GM13977 (cell line): ENCODE data around the gene CDT1.

Experiments used
- DNase-seq: peaks from one replicate; pipeline ENCODE4 v3.0.0; 2012; ENCODE audit warnings: low spot score
- in situ Hi-C: fragments of 300-500 bp; cut with MboI; formaldehyde crosslinking; loops from one replicate; pipeline ENCODE4 v1.12.0; 2022; ENCODE audit warnings: low sequenced_read_pairs, low pct_unique_long_range_greater_than_20kb, mixed read lengths, inconsistent platforms; ENCODE audit not compliant: unreplicated experiment
- TF ChIP-seq, protein P1 (sequence below): IDR thresholded peaks from 2 replicates; pipeline ENCODE4 v1.5.1; 2012; ENCODE audit warnings: mild to moderate bottlenecking, control low read depth; ENCODE audit not compliant: insufficient read depth; ENCODE audit errors: extremely low read depth, missing control alignments

Gene CDT1

GRCh38 chr16:88798772-88799455, 4.7 kb upstream of the CDT1 start:
- in situ Hi-C loops, result no loop called here
- TF ChIP-seq, protein P1, sequence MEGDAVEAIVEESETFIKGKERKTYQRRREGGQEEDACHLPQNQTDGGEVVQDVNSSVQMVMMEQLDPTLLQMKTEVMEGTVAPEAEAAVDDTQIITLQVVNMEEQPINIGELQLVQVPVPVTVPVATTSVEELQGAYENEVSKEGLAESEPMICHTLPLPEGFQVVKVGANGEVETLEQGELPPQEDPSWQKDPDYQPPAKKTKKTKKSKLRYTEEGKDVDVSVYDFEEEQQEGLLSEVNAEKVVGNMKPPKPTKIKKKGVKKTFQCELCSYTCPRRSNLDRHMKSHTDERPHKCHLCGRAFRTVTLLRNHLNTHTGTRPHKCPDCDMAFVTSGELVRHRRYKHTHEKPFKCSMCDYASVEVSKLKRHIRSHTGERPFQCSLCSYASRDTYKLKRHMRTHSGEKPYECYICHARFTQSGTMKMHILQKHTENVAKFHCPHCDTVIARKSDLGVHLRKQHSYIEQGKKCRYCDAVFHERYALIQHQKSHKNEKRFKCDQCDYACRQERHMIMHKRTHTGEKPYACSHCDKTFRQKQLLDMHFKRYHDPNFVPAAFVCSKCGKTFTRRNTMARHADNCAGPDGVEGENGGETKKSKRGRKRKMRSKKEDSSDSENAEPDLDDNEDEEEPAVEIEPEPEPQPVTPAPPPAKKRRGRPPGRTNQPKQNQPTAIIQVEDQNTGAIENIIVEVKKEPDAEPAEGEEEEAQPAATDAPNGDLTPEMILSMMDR, result no peak
- no peak for DNase-seq

- no peak for DNase-seq
- TF ChIP-seq, protein P1, result no peak
- in situ Hi-C loops, result loop anchor here (10.0 kb wide), 1 partner anchor 415 kb away; the partner anchor contains the start of gene ZNF778
These were observed 3.9 kb upstream of the CDT1 start for GRCh38 chr16:88799569-88800276.

DNA sequence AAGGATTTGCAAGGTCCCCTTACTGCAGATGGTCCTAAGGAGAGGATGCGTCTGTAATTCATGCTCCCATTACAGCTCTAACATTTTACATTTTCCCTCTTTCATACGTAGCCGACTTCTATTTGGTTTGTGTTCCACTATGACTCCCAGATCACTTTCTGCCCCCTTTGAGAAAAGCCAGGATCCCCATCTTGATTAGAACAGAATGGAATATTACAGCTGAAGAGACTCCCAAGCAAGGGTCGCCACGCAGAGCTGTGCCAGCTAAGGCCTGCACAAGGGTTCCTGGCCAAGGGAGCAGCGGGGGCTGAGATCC, 3.4 kb upstream of the CDT1 start:
- no peak for DNase-seq
- in situ Hi-C loops, result loop anchor here (10.0 kb wide), 1 partner anchor 415 kb away; the partner anchor contains the start of gene ZNF778

GRCh38 chr16:88804173-88804551, 573 bp downstream of the CDT1 start:
- no peak for DNase-seq
- TF ChIP-seq, protein P1, result no peak
- in situ Hi-C loops, result loop anchor here (10.0 kb wide), 1 partner anchor 411 kb away; the partner anchor contains the start of gene ZNF778

More for the DNA sequence above, 3.4 kb upstream of the CDT1 start:
- TF ChIP-seq, protein P1, result no peak

DNA sequence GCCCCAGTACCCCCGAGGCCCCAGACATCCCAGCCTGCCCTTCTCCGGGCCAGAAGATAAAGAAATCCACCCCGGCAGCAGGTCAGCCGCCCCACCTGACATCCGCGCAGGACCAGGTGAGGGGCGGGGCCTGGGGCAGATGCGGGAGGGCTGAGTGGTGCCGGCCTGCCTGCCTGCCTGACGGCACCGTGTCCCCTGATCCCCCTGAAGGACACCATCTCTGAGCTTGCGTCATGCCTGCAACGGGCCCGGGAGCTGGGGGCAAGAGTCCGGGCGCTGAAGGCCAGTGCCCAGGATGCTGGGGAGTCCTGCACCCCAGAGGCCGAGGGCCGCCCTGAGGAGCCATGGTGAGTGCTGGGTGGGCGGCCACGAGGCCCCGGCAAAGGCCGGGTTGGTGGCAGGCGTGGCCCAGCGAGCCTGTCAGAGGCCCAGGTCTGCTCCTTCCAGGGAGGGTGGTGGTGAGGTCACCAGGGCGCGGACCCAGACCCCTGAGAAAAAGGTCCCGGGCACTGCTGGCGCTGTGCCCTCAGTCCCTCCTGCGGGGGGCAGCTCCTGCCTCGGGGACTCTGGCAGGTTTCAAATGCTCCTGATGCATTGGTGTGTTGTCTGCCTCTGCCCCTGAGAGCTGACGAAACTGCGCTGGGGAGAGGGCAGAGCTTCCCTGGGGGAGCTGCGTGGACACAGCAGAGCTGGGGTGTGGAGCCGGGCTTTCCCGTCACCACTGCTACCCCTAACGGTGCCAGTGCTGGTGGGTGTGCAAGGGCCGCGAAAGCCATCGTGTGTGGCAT, 1.2 kb downstream of the CDT1 start:
- TF ChIP-seq, protein P1, result no peak
- in situ Hi-C loops, result loop anchor here (10.0 kb wide), 1 partner anchor 410 kb away; the partner anchor contains the start of gene ZNF778
- DNase-seq, result peak; percentile 70

GRCh38 chr16:88805340-88805715, 1.7 kb downstream of the CDT1 start:
- in situ Hi-C loops, result loop anchor here (10.0 kb wide), 1 partner anchor 409 kb away; the partner anchor contains the start of gene ZNF778
- TF ChIP-seq, protein P1, result no peak
- no peak for DNase-seq
